IPS-15b (cell line): ENCODE results near the gene PI4K2B.
"Not testable (repeated sequence)": the region's sequence is repeated elsewhere in the genome, so short reads cannot be mapped to it uniquely, and the experiment has no call there.

Source experiments
- H3K27me3 ChIP-seq: one replicate; pipeline ENCODE4 v1.6.1; 2013; ENCODE audit warnings: low read length; ENCODE audit not compliant: control insufficient read depth, insufficient read depth
- H3K36me3 ChIP-seq: one replicate; pipeline ENCODE4 v1.6.1; 2013; ENCODE audit warnings: low read length; ENCODE audit not compliant: control insufficient read depth, insufficient read depth
- H3K4me1 ChIP-seq: one replicate; pipeline ENCODE4 v1.6.1; 2013; ENCODE audit warnings: mild to moderate bottlenecking, low read length; ENCODE audit not compliant: control insufficient read depth, insufficient read depth
- H3K4me3 ChIP-seq: one replicate; pipeline ENCODE4 v1.5.1; 2013; ENCODE audit warnings: low read depth, low read length
- H3K9ac ChIP-seq: one replicate; pipeline ENCODE4 v1.6.1; 2013; ENCODE audit warnings: low read depth, mild to moderate bottlenecking, low read length
- H3K9me3 ChIP-seq: one replicate; pipeline ENCODE4 v1.6.1; 2013; ENCODE audit warnings: mild to moderate bottlenecking, low read length; ENCODE audit not compliant: control insufficient read depth, insufficient read depth

PI4K2B gene

DNA sequence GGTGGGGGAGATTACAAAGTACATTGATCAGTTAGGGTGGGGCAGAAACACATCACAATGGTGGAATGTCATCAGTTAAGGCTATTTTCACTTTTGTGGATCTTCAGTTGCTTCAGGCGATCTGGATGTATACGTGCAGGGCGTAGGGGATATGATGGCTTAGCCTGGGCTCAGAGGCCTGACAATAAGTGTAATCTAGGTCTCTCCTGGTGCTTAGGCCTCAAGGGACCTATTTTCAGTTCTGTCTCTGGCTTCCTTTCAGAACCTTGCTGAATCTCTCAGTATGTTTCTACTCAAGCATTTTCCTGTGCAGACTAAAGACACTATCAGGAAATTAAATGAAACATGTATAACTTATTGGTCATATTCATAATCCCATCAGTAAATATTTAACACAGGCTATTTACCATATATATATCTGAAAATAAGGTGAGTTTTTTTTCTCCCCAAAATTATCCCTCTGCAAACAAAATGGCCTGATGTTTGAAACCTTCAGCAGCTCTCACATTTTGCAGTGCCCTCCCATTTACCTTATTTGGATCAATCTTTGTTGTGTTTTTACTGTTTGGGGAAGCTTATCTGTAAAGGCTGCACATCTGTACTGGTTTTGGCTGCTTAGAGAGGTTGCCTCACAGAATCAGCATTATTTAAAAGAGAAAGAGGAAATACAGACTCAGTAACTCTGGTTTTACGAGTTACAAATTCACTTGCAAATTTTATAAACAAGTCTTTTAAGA lies 76.4 kb downstream of the PI4K2B start:
- no peaks in the 10 kb centered on the region for H3K4me1 ChIP-seq
- no peaks in the 10 kb centered on the region for H3K27me3 ChIP-seq
- H3K9ac ChIP-seq: no peak overlapping the region
- no peak overlapping the region for H3K4me3 ChIP-seq
- H3K9me3 ChIP-seq: no peaks in the 10 kb centered on the region
- no peaks in the 10 kb centered on the region for H3K36me3 ChIP-seq

DNA sequence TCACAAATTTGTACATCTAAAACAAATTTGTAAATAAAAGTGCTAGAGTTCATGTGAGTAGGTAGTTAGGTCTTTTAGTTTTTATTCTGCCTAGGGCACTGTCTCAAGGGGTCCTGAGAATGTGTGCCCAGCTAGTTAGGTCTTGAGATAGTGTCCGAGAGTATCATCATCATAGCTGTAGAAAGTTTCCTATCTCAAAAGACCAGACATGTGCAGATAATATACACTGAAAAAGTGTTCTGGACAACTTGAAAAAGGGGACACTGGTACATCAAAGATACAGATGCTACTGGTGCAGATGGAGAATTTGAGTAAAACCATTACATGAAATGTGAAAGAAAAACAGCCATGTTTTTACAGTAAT lies 77.0 kb downstream of the PI4K2B start:
- H3K4me3 ChIP-seq: no peak overlapping the region
- H3K36me3 ChIP-seq: no peaks in the 10 kb centered on the region
- no peak overlapping the region for H3K9ac ChIP-seq
- no peaks in the 10 kb centered on the region for H3K4me1 ChIP-seq
- H3K27me3 ChIP-seq: no peaks in the 10 kb centered on the region
- no peaks in the 10 kb centered on the region for H3K9me3 ChIP-seq

- Histone ChIP-seq H3K4me3 (peak within 1 kb of the TSS; percentile 98), H3K9me3 (no peaks in the 10 kb centered on the region), H3K4me1 (no peaks in the 10 kb centered on the region), H3K36me3 (no peaks in the 10 kb centered on the region), H3K27me3 (no peaks in the 10 kb centered on the region), H3K9ac (peak within 1 kb of the TSS; percentile 95)
Measured at GRCh38 chr4:25312496-25313200, 78.8 kb downstream of the PI4K2B start, which contains the start of gene ZCCHC4. Gene ZCCHC4 (plus strand): TSS chr4:25312774. CDS start chr4:25312810, 36 bp downstream.

- Histone ChIP-seq H3K9me3 (no peaks in the 10 kb centered on the region), H3K9ac (peak overlapping the region; percentile 95)
Measured at GRCh38 chr4:25313201-25313895, 79.5 kb downstream of the PI4K2B start.

GRCh38 chr4:25320336-25320735 lies 86.5 kb downstream of the PI4K2B start:
- Histone ChIP-seq H3K4me3 (no peak overlapping the region), H3K9me3 (no peaks in the 10 kb centered on the region), H3K27me3 (no peaks in the 10 kb centered on the region), H3K4me1 (no peaks in the 10 kb centered on the region), H3K36me3 (no peaks in the 10 kb centered on the region), H3K9ac (no peak overlapping the region)

More at GRCh38 chr4:25313201-25313895, 79.5 kb downstream of the PI4K2B start:
- Histone ChIP-seq H3K27me3 (no peaks in the 10 kb centered on the region), H3K4me3 (peak overlapping the region; percentile 98), H3K4me1 (no peaks in the 10 kb centered on the region), H3K36me3 (no peaks in the 10 kb centered on the region)

GRCh38 chr4:25320773-25321172 lies 86.9 kb downstream of the PI4K2B start:
- Histone ChIP-seq H3K4me3 (no peak overlapping the region), H3K9ac (no peak overlapping the region), H3K36me3 (no peaks in the 10 kb centered on the region), H3K27me3 (no peaks in the 10 kb centered on the region), H3K9me3 (no peaks in the 10 kb centered on the region), H3K4me1 (no peaks in the 10 kb centered on the region)

DNA sequence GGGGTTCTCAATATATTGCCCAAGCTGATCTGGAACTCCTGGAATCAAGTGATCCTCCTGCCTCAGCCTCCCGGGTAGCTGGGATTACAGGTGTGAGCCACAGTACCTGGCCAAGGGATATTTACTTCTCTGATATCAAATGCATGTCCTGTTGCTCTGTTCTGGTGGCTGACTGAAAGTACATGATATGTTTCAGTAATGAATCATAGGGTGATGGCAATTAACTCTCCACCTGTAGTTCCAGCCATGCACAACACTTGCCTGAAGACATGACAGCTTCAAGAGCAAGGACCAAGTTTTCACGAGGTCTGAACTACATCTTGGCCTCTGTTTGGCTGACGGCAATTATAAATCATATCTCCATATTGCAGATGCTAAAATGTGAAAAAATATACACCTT lies 87.9 kb downstream of the PI4K2B start:
- no peaks in the 10 kb centered on the region for H3K9me3 ChIP-seq
- no peaks in the 10 kb centered on the region for H3K27me3 ChIP-seq
- H3K36me3 ChIP-seq: no peaks in the 10 kb centered on the region
- H3K4me1 ChIP-seq: no peaks in the 10 kb centered on the region
- H3K9ac ChIP-seq: no peak overlapping the region
- H3K4me3 ChIP-seq: no peak overlapping the region

DNA sequence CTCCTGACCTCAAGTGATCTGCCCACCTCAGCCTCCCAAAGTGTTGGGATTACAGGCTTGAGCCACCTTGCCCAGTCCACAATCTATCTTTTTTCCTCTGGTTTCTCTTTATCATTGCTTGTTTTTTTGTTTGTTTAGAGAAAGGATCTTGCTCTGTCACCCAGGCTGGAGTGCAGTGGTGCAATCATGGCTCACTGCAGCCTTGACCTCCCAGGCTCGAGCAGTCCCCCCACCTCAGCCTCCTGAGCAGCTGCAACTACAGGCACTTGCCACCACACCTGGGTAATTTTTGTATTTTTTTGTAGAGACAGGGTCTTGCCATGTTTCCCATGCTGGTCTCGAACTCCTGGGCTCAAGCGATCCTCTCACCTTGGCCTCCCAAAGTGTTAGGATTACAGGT lies 94.6 kb downstream of the PI4K2B start:
- not testable (repeated sequence) for H3K36me3 ChIP-seq, H3K9me3 ChIP-seq, H3K4me1 ChIP-seq, H3K4me3 ChIP-seq, H3K27me3 ChIP-seq, H3K9ac ChIP-seq
